SU-DHL-6 (cell line): ENCODE measurements around the gene TM4SF1.

Source experiments
- H2AFZ ChIP-seq: fragments of 200-600 bp; sonication (generic); 2 replicates; pipeline ENCODE4 v1.6.1; 2014; ENCODE audit warnings: low read depth, mild to moderate bottlenecking, moderate library complexity, mixed read lengths, antibody characterized with exemption, low read length; ENCODE audit not compliant: severe bottlenecking
- H3F3A ChIP-seq: fragments of 200-600 bp; shearing (Covaris generic); 2 replicates; pipeline ENCODE4 v1.6.0; 2016; ENCODE audit warnings: antibody characterized with exemption, mild to moderate bottlenecking; ENCODE audit not compliant: insufficient read depth
- H3K27ac ChIP-seq: fragments of 200-600 bp; sonication (generic); 2 replicates; pipeline ENCODE4 v1.5.1; 2016; ENCODE audit warnings: low read depth, mild to moderate bottlenecking, low read length, moderate library complexity, mixed read lengths
- H3K27me3 ChIP-seq: fragments of 200-600 bp; sonication (generic), shearing (Covaris generic); 2 replicates; pipeline ENCODE4 v1.6.0; 2014; ENCODE audit warnings: mild to moderate bottlenecking, low read length
- H3K36me3 ChIP-seq: fragments of 200-600 bp; sonication (generic); 2 replicates; pipeline ENCODE4 v1.6.1; 2014; ENCODE audit warnings: mild to moderate bottlenecking, low read length, mixed read lengths
- H3K4me2 ChIP-seq: fragments of 300-600, 200-600 bp; shearing (Covaris generic), sonication (generic); 2 replicates; pipeline ENCODE4 v1.6.0; 2014; ENCODE audit warnings: low read length, low read depth, mild to moderate bottlenecking; ENCODE audit not compliant: poor library complexity, severe bottlenecking
- H3K4me3 ChIP-seq: fragments of 200-600 bp; sonication (generic); 2 replicates; pipeline ENCODE4 v1.5.1; 2014; ENCODE audit warnings: antibody characterized with exemption, low read length, mild to moderate bottlenecking, mixed read lengths; ENCODE audit not compliant: insufficient read depth, poor library complexity, severe bottlenecking
- H3K79me2 ChIP-seq: fragments of 200-600 bp; sonication (generic); 2 replicates; pipeline ENCODE4 v1.6.1; 2014; ENCODE audit warnings: mild to moderate bottlenecking, low read length, moderate library complexity; ENCODE audit not compliant: insufficient read depth
- H3K9ac ChIP-seq: fragments of 200-600 bp; sonication (generic); 2 replicates; pipeline ENCODE4 v1.7.0; 2014; ENCODE audit warnings: mild to moderate bottlenecking, low read length
- H3K9me2 ChIP-seq: fragments of 200-600 bp; sonication (generic); replicated peaks from 2 replicates; pipeline ENCODE4 v1.6.1; 2014; ENCODE audit warnings: low read length; ENCODE audit not compliant: insufficient read depth
- H3K9me3 ChIP-seq: fragments of 200-600 bp; sonication (generic); 2 replicates; pipeline ENCODE4 v1.6.1; 2014; ENCODE audit warnings: low read length, mixed read lengths; ENCODE audit not compliant: insufficient read depth
- H4K20me1 ChIP-seq: fragments of 200-600 bp; sonication (generic); 2 replicates; pipeline ENCODE4 v1.6.1; 2014; ENCODE audit warnings: low read depth, mild to moderate bottlenecking, antibody characterized with exemption, low read length, moderate library complexity, mixed read lengths
- EZH2phosphoT487 ChIP-seq: fragments of 200-600 bp; sonication (generic), shearing (Covaris generic); conservative IDR thresholded peaks from 2 replicates; pipeline ENCODE4 v1.6.1; 2018; ENCODE audit warnings: mild to moderate bottlenecking, antibody characterized with exemption, low read length, moderate library complexity, mixed read lengths
- TF ChIP-seq, protein P1 (sequence below): fragments of 200-600 bp; sonication (generic); IDR thresholded peaks from one replicate; pipeline ENCODE4 v1.5.1; 2017; ENCODE audit warnings: antibody characterized with exemption, mild to moderate bottlenecking, low read length, moderate library complexity; ENCODE audit not compliant: insufficient read depth, poor library complexity, severe bottlenecking

Gene TM4SF1

DNA sequence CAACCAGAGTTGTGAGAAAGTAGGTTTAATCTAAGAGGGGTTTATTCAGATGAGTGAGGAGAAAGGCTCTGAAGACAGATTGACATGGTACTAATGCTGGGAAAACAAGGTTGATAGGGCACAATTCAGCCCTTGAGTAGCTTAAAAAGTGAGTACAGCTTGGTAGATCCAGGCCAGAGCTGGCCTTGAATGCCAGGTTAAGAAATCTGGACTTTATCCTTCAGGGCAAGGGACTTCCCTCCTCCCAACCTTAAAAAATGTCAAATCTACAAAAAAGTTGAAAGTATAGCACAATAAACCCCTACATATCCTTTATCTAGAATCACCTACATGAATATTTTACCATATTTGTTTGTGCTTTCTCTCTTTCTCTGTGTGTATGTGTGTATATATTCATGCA lies 51.9 kb downstream of the TM4SF1 start:
- Histone ChIP-seq H4K20me1 (no peaks in the 10 kb centered on the region), H3K9me2 (no peaks in the 10 kb centered on the region), H3K27me3 (no peaks in the 10 kb centered on the region), H3K9ac (no peak overlapping the region), H3F3A (no peaks in the 10 kb centered on the region), H3K4me3 (no peak overlapping the region), H3K36me3 (no peaks in the 10 kb centered on the region), H2AFZ (no peak overlapping the region), H3K9me3 (no peaks in the 10 kb centered on the region), H3K27ac (no peak overlapping the region), H3K4me2 (no peak overlapping the region), H3K79me2 (no peaks in the 10 kb centered on the region)
- TF ChIP-seq, protein P1, sequence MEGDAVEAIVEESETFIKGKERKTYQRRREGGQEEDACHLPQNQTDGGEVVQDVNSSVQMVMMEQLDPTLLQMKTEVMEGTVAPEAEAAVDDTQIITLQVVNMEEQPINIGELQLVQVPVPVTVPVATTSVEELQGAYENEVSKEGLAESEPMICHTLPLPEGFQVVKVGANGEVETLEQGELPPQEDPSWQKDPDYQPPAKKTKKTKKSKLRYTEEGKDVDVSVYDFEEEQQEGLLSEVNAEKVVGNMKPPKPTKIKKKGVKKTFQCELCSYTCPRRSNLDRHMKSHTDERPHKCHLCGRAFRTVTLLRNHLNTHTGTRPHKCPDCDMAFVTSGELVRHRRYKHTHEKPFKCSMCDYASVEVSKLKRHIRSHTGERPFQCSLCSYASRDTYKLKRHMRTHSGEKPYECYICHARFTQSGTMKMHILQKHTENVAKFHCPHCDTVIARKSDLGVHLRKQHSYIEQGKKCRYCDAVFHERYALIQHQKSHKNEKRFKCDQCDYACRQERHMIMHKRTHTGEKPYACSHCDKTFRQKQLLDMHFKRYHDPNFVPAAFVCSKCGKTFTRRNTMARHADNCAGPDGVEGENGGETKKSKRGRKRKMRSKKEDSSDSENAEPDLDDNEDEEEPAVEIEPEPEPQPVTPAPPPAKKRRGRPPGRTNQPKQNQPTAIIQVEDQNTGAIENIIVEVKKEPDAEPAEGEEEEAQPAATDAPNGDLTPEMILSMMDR: no peak
- no peak for TF ChIP-seq EZH2phosphoT487

DNA sequence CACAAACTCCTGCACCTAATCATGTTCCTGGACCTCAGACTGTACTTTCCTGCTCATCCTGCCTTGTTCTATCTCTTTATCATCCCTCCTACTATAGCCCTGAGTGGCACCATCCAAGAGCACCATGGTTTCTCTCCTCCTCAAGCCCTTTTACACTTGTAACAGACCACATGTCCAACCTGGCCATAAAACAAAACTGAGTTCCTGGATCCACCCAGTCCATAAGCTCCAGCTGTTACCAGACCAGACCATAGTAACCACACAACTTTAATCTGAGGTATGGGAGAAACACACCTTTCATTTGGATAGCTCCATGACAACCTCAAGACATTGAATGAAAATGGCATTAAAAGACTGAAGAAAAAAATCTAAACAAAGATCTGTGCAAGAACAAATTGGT lies 53.1 kb downstream of the TM4SF1 start:
- H2AFZ ChIP-seq: no peak overlapping the region
- H3K4me3 ChIP-seq: no peak overlapping the region
- no peak overlapping the region for H3K9ac ChIP-seq
- no peaks in the 10 kb centered on the region for H3K9me3 ChIP-seq
- no peaks in the 10 kb centered on the region for H3K9me2 ChIP-seq
- TF ChIP-seq, protein P1: no peak
- no peak for TF ChIP-seq EZH2phosphoT487
- H3F3A ChIP-seq: no peaks in the 10 kb centered on the region
- H4K20me1 ChIP-seq: no peaks in the 10 kb centered on the region
- H3K27ac ChIP-seq: no peak overlapping the region
- no peak overlapping the region for H3K4me2 ChIP-seq
- no peaks in the 10 kb centered on the region for H3K79me2 ChIP-seq
- H3K27me3 ChIP-seq: no peaks in the 10 kb centered on the region
- no peaks in the 10 kb centered on the region for H3K36me3 ChIP-seq

DNA sequence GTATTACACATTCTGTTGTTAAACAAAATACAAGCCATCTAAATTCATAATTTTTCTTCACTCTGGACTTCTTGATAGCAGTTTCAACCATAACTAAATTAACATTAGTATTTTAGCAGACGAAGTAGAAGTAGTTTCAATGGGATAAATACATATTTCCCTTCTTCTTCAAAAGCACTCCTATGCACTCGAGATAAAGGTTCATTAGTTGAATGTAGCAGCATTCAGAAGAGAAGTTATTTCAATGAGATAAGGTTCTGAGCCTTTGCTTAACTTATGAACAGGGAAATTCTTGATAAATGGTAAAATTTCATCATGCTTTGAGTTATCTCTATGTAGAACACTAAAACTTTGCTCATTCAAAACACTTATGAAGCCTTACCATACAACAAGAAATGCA lies 55.8 kb downstream of the TM4SF1 start:
- no peak for TF ChIP-seq EZH2phosphoT487
- H3K79me2 ChIP-seq: no peaks in the 10 kb centered on the region
- no peak overlapping the region for H3K4me2 ChIP-seq
- no peaks in the 10 kb centered on the region for H3F3A ChIP-seq
- H3K36me3 ChIP-seq: no peaks in the 10 kb centered on the region
- no peaks in the 10 kb centered on the region for H3K27me3 ChIP-seq
- no peaks in the 10 kb centered on the region for H3K9me2 ChIP-seq
- no peak overlapping the region for H2AFZ ChIP-seq
- no peaks in the 10 kb centered on the region for H4K20me1 ChIP-seq
- no peaks in the 10 kb centered on the region for H3K9me3 ChIP-seq
- no peak overlapping the region for H3K9ac ChIP-seq
- no peak overlapping the region for H3K27ac ChIP-seq
- no peak overlapping the region for H3K4me3 ChIP-seq

DNA sequence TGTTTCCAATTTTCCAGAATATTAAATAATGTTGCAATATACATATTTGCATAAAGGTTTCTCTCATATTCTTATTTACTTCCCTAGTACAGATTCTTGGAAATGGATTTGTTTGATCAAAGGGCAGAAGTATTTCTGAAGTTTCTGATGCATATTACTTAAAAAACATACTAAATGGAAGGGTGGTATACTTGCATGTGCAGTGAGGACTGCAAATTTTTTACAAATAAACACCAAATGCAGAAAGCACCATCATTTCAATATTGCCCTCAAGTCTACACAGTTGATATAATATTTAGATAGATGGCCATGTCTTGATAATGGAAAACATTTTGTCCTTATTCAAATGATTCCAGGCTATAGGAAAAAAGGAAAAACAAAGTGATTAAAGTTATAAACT lies 56.3 kb downstream of the TM4SF1 start:
- Histone ChIP-seq H2AFZ (no peak overlapping the region), H3K9me2 (no peaks in the 10 kb centered on the region), H3K9ac (no peak overlapping the region), H3K4me2 (no peak overlapping the region), H3K27me3 (no peaks in the 10 kb centered on the region), H3K36me3 (no peaks in the 10 kb centered on the region), H4K20me1 (no peaks in the 10 kb centered on the region), H3F3A (no peaks in the 10 kb centered on the region), H3K9me3 (no peaks in the 10 kb centered on the region), H3K27ac (no peak overlapping the region), H3K79me2 (no peaks in the 10 kb centered on the region), H3K4me3 (no peak overlapping the region)
- TF ChIP-seq, protein P1: no peak
- TF ChIP-seq EZH2phosphoT487: no peak
